SU-DHL-6 (cell line): ENCODE measurements around the gene EYA2.

Experiments
- H2AFZ ChIP-seq: fragments of 200-600 bp; sonication (generic); 2 replicates; pipeline ENCODE4 v1.6.1; 2014; ENCODE audit warnings: low read depth, mild to moderate bottlenecking, moderate library complexity, mixed read lengths, antibody characterized with exemption, low read length; ENCODE audit not compliant: severe bottlenecking
- H3F3A ChIP-seq: fragments of 200-600 bp; shearing (Covaris generic); 2 replicates; pipeline ENCODE4 v1.6.0; 2016; ENCODE audit warnings: antibody characterized with exemption, mild to moderate bottlenecking; ENCODE audit not compliant: insufficient read depth
- H3K27ac ChIP-seq: fragments of 200-600 bp; sonication (generic); 2 replicates; pipeline ENCODE4 v1.5.1; 2016; ENCODE audit warnings: low read depth, mild to moderate bottlenecking, low read length, moderate library complexity, mixed read lengths
- H3K27me3 ChIP-seq: fragments of 200-600 bp; sonication (generic), shearing (Covaris generic); 2 replicates; pipeline ENCODE4 v1.6.0; 2014; ENCODE audit warnings: mild to moderate bottlenecking, low read length
- H3K36me3 ChIP-seq: fragments of 200-600 bp; sonication (generic); 2 replicates; pipeline ENCODE4 v1.6.1; 2014; ENCODE audit warnings: mild to moderate bottlenecking, low read length, mixed read lengths
- H3K4me2 ChIP-seq: fragments of 300-600, 200-600 bp; shearing (Covaris generic), sonication (generic); 2 replicates; pipeline ENCODE4 v1.6.0; 2014; ENCODE audit warnings: low read length, low read depth, mild to moderate bottlenecking; ENCODE audit not compliant: poor library complexity, severe bottlenecking
- H3K4me3 ChIP-seq: fragments of 200-600 bp; sonication (generic); 2 replicates; pipeline ENCODE4 v1.5.1; 2014; ENCODE audit warnings: antibody characterized with exemption, low read length, mild to moderate bottlenecking, mixed read lengths; ENCODE audit not compliant: insufficient read depth, poor library complexity, severe bottlenecking
- H3K79me2 ChIP-seq: fragments of 200-600 bp; sonication (generic); 2 replicates; pipeline ENCODE4 v1.6.1; 2014; ENCODE audit warnings: mild to moderate bottlenecking, low read length, moderate library complexity; ENCODE audit not compliant: insufficient read depth
- H3K9ac ChIP-seq: fragments of 200-600 bp; sonication (generic); 2 replicates; pipeline ENCODE4 v1.7.0; 2014; ENCODE audit warnings: mild to moderate bottlenecking, low read length
- H3K9me2 ChIP-seq: fragments of 200-600 bp; sonication (generic); replicated peaks from 2 replicates; pipeline ENCODE4 v1.6.1; 2014; ENCODE audit warnings: low read length; ENCODE audit not compliant: insufficient read depth
- H3K9me3 ChIP-seq: fragments of 200-600 bp; sonication (generic); 2 replicates; pipeline ENCODE4 v1.6.1; 2014; ENCODE audit warnings: low read length, mixed read lengths; ENCODE audit not compliant: insufficient read depth
- H4K20me1 ChIP-seq: fragments of 200-600 bp; sonication (generic); 2 replicates; pipeline ENCODE4 v1.6.1; 2014; ENCODE audit warnings: low read depth, mild to moderate bottlenecking, antibody characterized with exemption, low read length, moderate library complexity, mixed read lengths
- EZH2phosphoT487 ChIP-seq: fragments of 200-600 bp; sonication (generic), shearing (Covaris generic); conservative IDR thresholded peaks from 2 replicates; pipeline ENCODE4 v1.6.1; 2018; ENCODE audit warnings: mild to moderate bottlenecking, antibody characterized with exemption, low read length, moderate library complexity, mixed read lengths
- TF ChIP-seq, protein P1 (sequence below): fragments of 200-600 bp; sonication (generic); IDR thresholded peaks from one replicate; pipeline ENCODE4 v1.5.1; 2017; ENCODE audit warnings: antibody characterized with exemption, mild to moderate bottlenecking, low read length, moderate library complexity; ENCODE audit not compliant: insufficient read depth, poor library complexity, severe bottlenecking

Gene EYA2

DNA sequence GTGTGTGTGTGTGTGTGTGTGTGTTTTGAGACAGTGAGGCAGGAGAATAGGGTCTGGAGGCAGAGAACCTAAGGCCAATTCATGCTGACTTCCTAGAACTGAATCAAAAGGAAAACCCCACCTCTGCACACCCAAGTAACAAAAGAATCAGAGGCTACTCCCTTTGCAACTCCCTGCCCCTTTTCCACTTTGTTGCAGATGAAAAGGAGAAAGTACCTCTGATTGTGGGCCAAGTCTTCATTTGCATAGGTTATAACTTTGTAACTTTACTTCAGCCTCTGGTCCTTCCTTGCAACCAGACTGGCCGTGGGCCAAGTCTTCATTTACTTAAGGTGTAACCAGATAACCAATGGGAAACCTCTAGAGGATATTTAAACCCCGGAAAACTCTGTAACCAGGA is 168.8 kb downstream of the EYA2 start:
- Histone ChIP-seq H3K27me3 (no peaks in the 10 kb centered on the region; the same call in 1 of the 2 replicates), H3K4me3 (no peak overlapping the region), H3K4me2 (no peak overlapping the region), H3K79me2 (no peaks in the 10 kb centered on the region), H4K20me1 (no peaks in the 10 kb centered on the region), H3F3A (no peaks in the 10 kb centered on the region), H3K9me3 (no peaks in the 10 kb centered on the region), H3K27ac (no peak overlapping the region), H3K36me3 (no peaks in the 10 kb centered on the region), H3K9ac (no peak overlapping the region), H3K9me2 (no peaks in the 10 kb centered on the region), H2AFZ (no peak overlapping the region)
- TF ChIP-seq, protein P1, sequence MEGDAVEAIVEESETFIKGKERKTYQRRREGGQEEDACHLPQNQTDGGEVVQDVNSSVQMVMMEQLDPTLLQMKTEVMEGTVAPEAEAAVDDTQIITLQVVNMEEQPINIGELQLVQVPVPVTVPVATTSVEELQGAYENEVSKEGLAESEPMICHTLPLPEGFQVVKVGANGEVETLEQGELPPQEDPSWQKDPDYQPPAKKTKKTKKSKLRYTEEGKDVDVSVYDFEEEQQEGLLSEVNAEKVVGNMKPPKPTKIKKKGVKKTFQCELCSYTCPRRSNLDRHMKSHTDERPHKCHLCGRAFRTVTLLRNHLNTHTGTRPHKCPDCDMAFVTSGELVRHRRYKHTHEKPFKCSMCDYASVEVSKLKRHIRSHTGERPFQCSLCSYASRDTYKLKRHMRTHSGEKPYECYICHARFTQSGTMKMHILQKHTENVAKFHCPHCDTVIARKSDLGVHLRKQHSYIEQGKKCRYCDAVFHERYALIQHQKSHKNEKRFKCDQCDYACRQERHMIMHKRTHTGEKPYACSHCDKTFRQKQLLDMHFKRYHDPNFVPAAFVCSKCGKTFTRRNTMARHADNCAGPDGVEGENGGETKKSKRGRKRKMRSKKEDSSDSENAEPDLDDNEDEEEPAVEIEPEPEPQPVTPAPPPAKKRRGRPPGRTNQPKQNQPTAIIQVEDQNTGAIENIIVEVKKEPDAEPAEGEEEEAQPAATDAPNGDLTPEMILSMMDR, result no peak
- no peak for TF ChIP-seq EZH2phosphoT487

DNA sequence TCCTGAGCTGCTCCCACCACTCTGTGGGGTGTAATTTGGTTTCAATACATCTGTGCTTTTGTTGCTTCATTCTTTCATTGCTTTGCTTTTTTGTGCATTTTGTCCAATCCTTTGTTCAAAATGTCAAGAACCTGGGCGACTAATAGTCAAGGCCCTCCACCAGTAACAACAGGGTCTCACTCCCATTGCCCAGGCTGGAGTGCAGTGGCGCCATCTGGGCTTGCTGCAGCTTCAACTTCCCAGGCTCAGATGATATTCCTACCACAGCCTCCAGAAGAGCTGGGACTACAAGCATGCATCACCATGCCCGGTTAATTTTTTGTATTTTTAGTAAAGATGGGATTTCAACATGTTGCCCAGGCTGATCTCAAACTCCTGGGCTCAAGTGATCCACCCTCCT is 169.2 kb downstream of the EYA2 start:
- no peak overlapping the region for H3K27ac ChIP-seq
- H3K79me2 ChIP-seq, result no peaks in the 10 kb centered on the region
- no peak overlapping the region for H3K9ac ChIP-seq
- no peaks in the 10 kb centered on the region for H4K20me1 ChIP-seq
- no peaks in the 10 kb centered on the region; the same call in 1 of the 2 replicates for H3K27me3 ChIP-seq
- H3K36me3 ChIP-seq, result no peaks in the 10 kb centered on the region
- TF ChIP-seq EZH2phosphoT487, result no peak
- TF ChIP-seq, protein P1, result no peak
- no peak overlapping the region for H3K4me2 ChIP-seq
- H3F3A ChIP-seq, result no peaks in the 10 kb centered on the region
- H3K9me2 ChIP-seq, result no peaks in the 10 kb centered on the region
- no peaks in the 10 kb centered on the region for H3K9me3 ChIP-seq
- H2AFZ ChIP-seq, result no peak overlapping the region
- no peak overlapping the region for H3K4me3 ChIP-seq

DNA sequence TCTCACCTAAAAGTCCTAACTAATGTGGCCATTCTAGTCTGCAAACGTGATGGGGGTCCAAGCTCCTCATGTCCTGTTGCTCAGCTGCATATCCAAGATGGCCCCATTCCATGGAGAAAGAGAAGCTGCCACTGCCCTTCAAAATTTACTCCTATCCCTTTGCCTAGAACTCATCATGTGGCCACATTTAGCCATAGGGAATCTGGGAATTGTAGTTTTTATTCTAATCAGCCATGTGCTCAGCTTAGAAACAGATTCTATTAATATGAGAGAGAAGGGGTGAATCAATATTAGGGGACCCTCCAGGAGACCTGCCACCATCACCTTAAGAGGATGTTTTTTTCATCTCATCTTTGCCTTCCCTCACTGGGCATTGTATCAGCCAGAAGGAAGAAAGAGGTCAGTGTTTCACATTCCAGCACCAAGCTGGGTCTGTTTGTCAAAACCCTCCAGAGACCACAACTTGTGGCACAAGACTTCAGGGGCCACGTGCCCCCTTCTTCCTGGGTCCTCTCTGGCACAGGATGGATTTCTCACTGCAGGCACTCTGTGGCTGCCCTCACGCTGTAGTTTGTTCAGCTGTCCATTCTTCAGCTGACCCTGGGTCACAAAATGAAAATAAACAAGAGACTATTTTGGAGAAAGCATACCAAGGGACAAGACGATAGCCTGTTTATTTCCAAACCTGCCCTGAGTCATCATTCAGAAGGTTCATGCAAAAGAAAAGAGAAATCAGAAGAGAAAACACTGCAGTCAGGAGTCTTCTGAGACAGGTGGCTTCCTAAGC is 172.0 kb downstream of the EYA2 start:
- no peak for TF ChIP-seq EZH2phosphoT487
- TF ChIP-seq, protein P1, result no peak
- Histone ChIP-seq H2AFZ (no peak overlapping the region), H3K9me2 (no peaks in the 10 kb centered on the region), H3K27me3 (no peaks in the 10 kb centered on the region; the same call in 1 of the 2 replicates), H3K4me3 (no peak overlapping the region), H3K4me2 (no peak overlapping the region), H3K36me3 (no peaks in the 10 kb centered on the region), H3K27ac (no peak overlapping the region), H3K9ac (no peak overlapping the region), H3K9me3 (no peaks in the 10 kb centered on the region), H3F3A (no peaks in the 10 kb centered on the region), H3K79me2 (no peaks in the 10 kb centered on the region), H4K20me1 (no peaks in the 10 kb centered on the region)
